Islet precursor cell (in vitro differentiated cells): ENCODE measurements around the gene NFIB.

Source experiments
- DNase-seq: peaks from one replicate; pipeline ENCODE4 v3.0.0-alpha.2; 2018

Gene NFIB

DNA sequence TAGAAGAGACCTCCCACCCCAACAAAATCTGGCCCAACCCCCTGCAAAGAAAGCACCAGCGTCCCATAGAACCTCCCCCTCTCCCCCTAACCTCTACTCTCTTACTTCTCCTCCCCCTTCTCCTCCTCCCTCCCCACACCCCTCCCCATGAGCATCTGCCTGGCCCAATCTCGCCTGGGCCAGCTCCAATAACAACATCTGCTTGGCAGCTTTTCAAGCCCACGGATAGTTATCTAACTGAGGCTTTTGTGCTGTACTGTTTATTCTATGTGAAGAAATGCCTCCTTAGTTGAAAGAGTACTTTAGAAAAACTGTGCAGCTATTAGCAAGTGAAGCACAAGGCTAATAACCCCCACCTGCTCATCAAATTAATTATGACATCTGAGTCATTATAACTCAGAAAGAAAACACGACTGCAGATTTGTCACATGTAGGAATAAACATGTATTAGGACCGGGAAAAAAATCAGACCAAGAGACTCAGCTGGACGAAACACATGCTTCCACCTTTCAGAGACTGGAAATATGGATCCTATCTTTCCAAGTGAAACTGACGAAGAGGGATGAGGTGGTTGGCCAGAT lies 42.8 kb downstream of the NFIB start:
- DNase-seq = no peak

GRCh38 chr9:14270358-14271092 lies 43.4 kb downstream of the NFIB start:
- no peak for DNase-seq

DNA sequence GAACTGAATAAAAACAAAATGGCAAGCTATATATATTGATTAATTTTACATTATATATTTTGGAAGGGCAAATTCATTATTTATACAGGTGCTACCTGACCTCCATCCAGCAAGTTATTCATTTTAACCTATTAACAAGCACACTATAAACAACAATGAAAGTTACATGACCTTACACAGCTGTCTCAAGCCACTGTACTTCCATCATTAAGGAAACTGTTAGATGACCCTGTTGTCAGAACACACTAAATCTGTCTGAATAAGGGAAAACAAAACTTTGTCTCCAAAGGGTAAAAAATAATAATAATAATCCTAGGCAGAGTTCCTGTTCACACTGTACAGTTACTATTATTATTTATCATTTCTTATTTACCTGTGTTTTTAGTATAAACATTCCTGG lies 44.0 kb downstream of the NFIB start:
- DNase-seq = no peak

- no peak for DNase-seq
Measured at GRCh38 chr9:14263707-14264483, 50.0 kb downstream of the NFIB start.

DNA sequence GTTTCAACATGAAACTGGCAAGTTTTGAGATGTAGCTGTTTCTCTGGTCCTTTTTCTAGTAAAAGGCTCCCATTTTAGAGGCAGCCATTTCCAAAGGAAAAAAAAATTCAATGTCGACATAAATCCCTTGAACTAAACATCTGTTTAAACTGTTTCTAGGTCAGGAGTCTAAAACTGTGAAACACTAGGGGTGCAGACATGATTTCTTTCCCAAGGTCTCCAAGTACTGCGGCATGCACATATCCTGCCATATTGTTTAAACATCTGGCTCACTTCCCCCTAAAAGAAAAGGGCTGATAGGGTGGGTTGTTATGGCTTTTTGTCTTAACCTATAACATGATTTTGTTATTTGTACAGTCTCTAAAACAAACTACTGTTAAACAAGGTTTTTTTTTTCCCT lies 51.1 kb downstream of the NFIB start:
- DNase-seq = no peak

DNA sequence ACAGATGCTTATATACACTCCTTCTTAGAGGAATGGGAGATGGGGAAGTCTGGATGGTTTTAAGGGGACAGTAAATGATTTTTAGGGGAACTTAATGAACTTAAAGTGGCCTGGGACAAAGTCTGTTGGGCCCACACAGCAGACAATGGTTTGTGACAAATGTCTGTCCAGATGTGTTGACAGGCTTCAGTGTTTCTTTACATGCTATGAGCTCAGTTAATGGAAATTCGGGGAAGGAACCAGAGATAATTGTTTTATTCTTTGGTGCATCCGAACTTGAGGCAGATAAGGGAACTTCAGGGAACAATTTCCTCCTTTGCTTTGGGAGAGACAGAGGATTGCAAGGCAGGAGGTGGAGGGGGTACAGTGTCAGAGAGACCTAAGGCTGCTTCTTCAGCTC lies 52.3 kb downstream of the NFIB start:
- no peak for DNase-seq

DNA sequence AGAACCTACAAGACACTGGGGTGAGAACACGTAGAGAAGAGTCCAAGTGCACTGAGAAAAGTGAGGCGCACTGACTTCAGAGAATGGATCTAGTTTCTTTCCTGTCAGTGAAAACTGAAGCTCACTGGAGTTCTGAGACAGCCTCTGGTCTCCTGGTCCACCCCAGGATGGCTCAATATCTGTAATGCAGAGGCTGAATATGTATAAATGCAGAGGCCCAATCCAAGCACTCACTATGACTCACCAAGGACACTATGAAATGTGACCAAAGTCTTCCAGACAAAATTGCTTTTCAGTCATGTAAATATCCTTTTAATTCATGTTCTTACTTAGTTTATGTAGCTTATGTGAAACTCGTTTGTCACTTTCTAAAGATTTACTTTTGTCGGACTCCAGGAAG lies 53.8 kb downstream of the NFIB start:
- no peak for DNase-seq

- no peak for DNase-seq
Measured at GRCh38 chr9:14258660-14259239, 55.2 kb downstream of the NFIB start.

- no peak for DNase-seq
Measured at GRCh38 chr9:14258156-14258555, 55.8 kb downstream of the NFIB start.

DNA sequence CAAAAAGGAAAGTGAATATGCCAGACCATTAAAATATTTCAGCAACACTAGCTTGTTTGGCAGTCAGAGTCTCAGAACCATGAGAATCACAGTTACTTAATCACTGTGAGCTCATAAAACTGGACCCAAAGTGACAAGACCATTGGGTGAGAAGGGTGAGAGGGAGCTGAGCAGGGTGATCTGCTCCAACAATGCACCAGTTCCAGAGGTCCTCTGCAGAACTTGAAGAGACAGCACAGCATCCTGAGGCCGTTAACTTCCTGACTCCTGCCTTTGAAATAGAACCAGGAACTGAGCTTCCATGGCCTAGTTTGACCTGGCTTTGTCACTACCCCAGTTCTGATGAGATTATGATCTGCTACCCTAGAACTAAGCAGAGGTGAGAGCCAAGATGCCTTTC lies 57.4 kb downstream of the NFIB start:
- DNase-seq = no peak

GRCh38 chr9:14251154-14252071 lies 62.5 kb downstream of the NFIB start:
- peak; percentile 93 for DNase-seq

GRCh38 chr9:14250794-14251153 lies 63.2 kb downstream of the NFIB start:
- no peak for DNase-seq

GRCh38 chr9:14249527-14249926 lies 64.4 kb downstream of the NFIB start:
- DNase-seq = no peak

GRCh38 chr9:14248149-14248548 lies 65.8 kb downstream of the NFIB start:
- DNase-seq = no peak

DNA sequence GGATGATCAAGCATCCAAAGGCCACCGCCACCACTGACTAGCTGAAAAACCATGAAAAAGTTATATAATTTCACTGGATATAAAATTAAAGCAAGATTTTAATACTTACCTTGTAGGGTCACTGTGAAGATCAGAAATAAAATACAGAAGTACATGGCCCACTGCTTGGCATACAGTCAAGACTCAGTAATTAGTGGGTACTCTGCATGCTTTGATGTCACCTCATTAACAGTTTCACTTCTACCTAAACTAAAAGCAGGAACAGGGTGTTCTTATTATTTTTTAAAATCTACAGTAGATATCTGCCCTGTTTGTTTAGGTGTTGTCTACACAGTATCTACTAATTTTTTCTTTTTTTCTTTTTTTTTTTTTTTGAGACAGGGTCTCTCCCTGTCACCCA lies 66.4 kb downstream of the NFIB start:
- no peak for DNase-seq

GRCh38 chr9:14246951-14247350 lies 67.0 kb downstream of the NFIB start:
- DNase-seq = no peak

- DNase-seq = no peak
Measured at GRCh38 chr9:14245901-14246525, 67.9 kb downstream of the NFIB start.

DNA sequence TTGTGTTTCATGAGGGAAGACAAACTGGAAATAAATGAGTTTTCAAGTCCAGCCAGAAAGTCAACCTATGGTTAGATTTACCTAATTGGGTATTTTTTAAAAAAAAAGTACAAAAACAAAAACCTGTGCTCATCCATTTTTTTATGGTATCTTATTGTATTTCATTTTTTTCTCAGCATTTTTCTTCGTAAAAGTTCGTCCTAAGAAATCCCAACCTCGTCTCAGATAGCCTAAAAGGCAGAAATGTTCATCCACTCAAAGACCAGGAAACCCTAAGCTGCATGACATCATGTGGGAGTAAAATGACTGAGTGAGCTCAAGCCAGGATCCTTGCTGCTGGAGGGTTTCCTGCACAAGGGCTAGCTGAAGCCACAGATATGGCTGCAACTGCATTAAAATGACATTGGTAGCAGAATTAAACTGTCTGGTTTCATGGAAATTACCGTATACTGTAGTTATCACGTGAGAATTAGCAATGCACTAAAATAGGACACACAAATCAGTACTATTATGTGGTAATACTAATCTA lies 70.4 kb downstream of the NFIB start:
- no peak for DNase-seq

DNA sequence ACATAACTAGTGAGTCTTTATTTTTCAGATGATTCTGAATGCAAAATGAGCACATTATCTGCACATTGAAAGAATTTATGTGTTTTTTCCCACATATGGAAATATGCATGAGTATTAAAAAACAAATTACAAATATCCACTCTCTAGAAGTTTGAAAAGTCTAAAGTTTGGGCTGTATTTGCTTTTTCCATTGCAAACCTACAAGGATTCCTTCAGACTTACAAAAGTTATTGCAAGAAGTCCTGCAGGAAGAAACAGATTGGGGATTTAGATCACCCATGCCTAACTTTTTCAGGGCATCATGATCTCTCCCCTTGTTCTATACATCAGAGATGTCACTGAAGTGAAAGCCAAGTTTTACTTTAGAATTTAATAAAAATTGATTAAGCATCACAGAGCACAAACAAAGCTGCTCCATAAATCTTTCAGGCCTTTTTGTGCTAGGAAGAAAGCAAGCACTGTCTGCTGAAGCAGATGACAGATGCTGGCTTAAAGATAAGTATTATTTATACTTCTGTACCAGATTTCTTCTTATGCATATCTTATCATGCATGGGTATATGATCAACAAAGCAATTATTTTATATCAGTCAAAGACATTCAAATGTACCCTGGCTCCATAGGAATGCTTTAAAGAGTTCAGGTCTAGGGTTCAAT lies 71.7 kb downstream of the NFIB start:
- DNase-seq = no peak

DNA sequence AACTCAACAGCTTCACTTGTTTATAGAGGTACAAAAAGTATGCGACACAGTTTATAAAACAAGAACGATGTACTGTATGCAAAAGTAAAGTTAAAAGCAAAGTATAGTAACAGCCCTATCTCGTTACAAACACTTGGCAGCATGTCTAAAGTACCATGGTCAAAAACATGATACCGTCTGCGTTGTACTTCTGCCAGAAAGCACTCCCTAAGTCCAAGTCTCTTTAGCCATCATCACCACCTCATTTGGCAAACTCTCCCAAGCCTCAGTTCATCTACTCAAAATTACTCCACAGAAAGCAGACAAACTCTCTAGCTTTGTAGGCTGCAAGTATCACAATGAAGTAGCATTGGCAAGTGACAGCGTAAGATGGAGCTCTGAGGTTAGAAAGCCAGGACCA lies 73.4 kb downstream of the NFIB start:
- no peak for DNase-seq

DNA sequence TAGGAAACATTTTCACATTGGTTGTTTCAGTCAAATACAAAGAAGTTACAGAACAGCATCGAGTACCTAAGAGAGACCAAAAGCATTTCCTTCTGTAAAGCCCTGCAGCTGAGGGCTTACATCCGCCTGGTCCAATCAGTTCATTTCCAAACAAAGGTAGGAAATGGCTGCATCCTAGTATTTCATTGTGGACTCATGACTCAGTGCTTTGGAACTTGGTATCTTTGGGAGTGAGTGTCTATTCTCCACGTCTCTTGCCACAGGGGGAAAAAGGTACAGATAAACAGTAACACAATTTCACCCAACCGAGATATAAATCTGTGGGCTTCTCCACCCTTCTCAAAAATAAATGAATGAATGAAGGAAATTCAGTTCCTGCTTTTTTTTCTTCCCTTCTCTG lies 75.4 kb downstream of the NFIB start:
- DNase-seq = peak; percentile 78

DNA sequence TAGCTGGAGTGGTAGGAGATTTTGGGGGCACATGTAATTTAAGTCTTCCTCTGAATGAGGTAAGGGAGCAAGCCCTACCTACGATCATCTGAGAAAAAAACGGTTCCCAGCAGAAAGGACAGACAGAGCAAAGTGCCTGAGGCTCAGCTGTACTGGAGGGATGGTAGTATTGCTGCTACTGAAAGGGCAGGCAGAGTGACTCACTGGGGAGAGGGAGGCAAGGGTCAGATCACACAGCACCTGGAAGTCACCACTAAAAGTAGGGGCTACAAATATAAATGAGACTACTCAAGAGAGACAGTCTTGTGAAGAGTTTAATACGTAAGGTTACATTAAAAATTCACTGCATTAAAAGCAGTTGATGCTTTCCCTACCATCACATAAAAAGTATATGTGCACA lies 75.9 kb downstream of the NFIB start:
- DNase-seq = peak; percentile 93
